PC-3 (cell line): ENCODE results near the gene KCNG4.
"Not testable (repeated sequence)": the region's sequence is repeated elsewhere in the genome, so short reads cannot be mapped to it uniquely, and the experiment has no call there.

Experiments used
- CTCF ChIP-seq: fragments of 300-600 bp; sonication (generic); conservative IDR thresholded peaks from 2 replicates; pipeline ENCODE4 v1.5.1; 2017; ENCODE audit warnings: antibody characterized with exemption, low read depth, mild to moderate bottlenecking, low read length
- EZH2 ChIP-seq: fragments of 300-600 bp; sonication (generic); IDR thresholded peaks from one replicate; pipeline ENCODE4 v1.6.1; 2017; ENCODE audit warnings: antibody characterized with exemption, mild to moderate bottlenecking, low read length; ENCODE audit not compliant: unreplicated experiment

- TF ChIP-seq EZH2, CTCF: not testable (repeated sequence)
Observed at GRCh38 chr16:84204551-84204950, 35.3 kb downstream of the KCNG4 start.
